Testis (tissue), 3 donors: Measurements from ENCODE around the gene GNAI2. TPM values are rescaled to one million over a fixed set of nuclear protein-coding genes. Genes with fewer than 3 reads are reported as not detected.

Experiments used
- DNase-seq: peaks from one replicate; pipeline ENCODE4 v3.0.0-alpha.2; 2019
- H3K27ac ChIP-seq, 2 donors: fragments of 200-600 bp; sonication (generic); one replicate each; pipeline ENCODE4 v1.5.1; 2019
- H3K27me3 ChIP-seq: fragments of 200-600 bp; sonication (generic); one replicate; pipeline ENCODE4 v1.5.1; 2019
- H3K36me3 ChIP-seq: fragments of 200-600 bp; sonication (generic); one replicate; pipeline ENCODE4 v1.5.1; 2017; ENCODE audit warnings: low read depth; ENCODE audit errors: missing control alignments
- H3K4me1 ChIP-seq: fragments of 200-600 bp; sonication (generic); one replicate; pipeline ENCODE4 v1.5.1; 2019
- H3K4me3 ChIP-seq, 2 donors: fragments of 200-600 bp; sonication (generic); one replicate each; pipeline ENCODE4 v1.5.1; 2017 to 2019
- H3K9me3 ChIP-seq: fragments of 200-600 bp; sonication (generic); one replicate; pipeline ENCODE4 v1.5.1; 2017
- CTCF ChIP-seq, 3 experiments: fragments of 450-650 bp in 2 of 3; fragments of 200-600 bp in 1 of 3; sonication (generic) in 1 of 3; IDR thresholded peaks; one replicate each; pipeline ENCODE4 v1.5.1; 2016 to 2019; ENCODE audit warnings: antibody characterized with exemption in 3 of 3, mild to moderate bottlenecking in 2 of 3, moderate library complexity in 1 of 3
- POLR2A ChIP-seq: fragments of 450-650 bp; IDR thresholded peaks from one replicate; pipeline ENCODE4 v1.6.1; 2017; ENCODE audit warnings: antibody characterized with exemption, mild to moderate bottlenecking, moderate library complexity
- WGBS, 2 donors: methylation state at CpG; one replicate each; pipeline ENCODE4 v1.1.5; 2018; 5-methylcytosine and 5-hydroxymethylcytosine counted together
- intact Hi-C: fragments of 100-400 bp; cut with DNase I; formaldehyde crosslinking; loops from one replicate; pipeline ENCODE4 v1.15.1; 2023; ENCODE audit warnings: low total_unique reads
- polyA plus RNA-seq: library from polyadenylated mRNA; stranded (reverse); fragments of 350-450 nt; fragmentation: Illumina TruSeq; extraction: RNeasy Lipid Tissue Mini Kit (QIAGEN cat#74804); gene quantifications from one replicate; pipeline ENCODE4 v1.2.3, GENCODE V29; 2014; ENCODE audit warnings: low read depth, low replicate concordance; ENCODE audit not compliant: insufficient read depth
- total RNA-seq, 2 donors: library from RNA; depleted of rRNA; stranded (reverse); fragments of >200 nt; gene quantifications; one replicate each; pipeline ENCODE4 v1.2.3, GENCODE V29; 2016

GNAI2 gene
- total and polyA plus RNA-seq, 3 donors from 2014 or later, result 238 to 343 (median 239) TPM

DNA sequence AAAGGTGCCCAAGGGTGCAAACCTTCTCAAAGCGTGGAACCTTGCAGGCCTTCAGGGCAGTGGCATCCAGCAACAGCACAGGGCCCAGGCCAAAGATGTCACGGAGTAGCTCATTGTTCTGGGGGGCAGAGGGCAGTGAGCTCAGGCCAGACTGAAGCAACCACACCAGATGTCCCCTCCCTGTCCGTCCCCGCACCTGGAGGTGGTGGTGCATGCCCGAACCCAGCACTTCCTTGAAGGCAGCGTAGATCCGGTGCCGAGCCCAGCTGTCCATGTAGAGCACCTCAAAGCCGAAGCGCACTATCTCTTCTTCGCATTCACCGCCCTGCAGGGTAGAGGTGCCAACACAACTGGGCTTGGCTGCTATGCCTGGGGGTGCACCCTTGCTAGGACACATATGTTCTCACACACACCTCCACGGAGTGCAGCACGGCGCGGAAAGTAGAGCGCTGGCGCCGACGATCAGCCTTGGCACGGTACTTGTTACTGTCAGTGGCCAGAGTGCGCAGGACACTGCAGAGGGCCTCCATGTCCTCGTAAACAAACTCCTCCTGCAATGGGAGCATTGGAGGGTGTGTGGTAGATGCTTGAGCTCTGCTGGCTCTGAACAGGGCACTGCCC, 52.5 kb downstream of the GNAI2 start:
- Histone ChIP-seq H3K9me3 (no peaks in the 10 kb centered on the region), H3K4me3 (no peak overlapping the region), H3K27me3 (no peaks in the 10 kb centered on the region), H3K4me1 (peaks cover 20% of the 10 kb centered on the region), H3K27ac (no peak overlapping the region), H3K36me3 (no peaks in the 10 kb centered on the region)
- no peak for DNase-seq
- TF ChIP-seq POLR2A, result no peak
- no peak for TF ChIP-seq CTCF (IDR thresholded peaks at IDR 0.05)
- 91 to 96% methylated on average over 9 to 23 of the region's 23 CpGs for WGBS, 2 donors
- intact Hi-C loops, result no loop called here

GRCh38 chr3:50289130-50289529, 53.1 kb downstream of the GNAI2 start:
- 97 to 100% methylated on average over 3 to 6 of the region's 6 CpGs for WGBS, 2 donors
- Histone ChIP-seq H3K9me3 (no peaks in the 10 kb centered on the region), H3K4me3 (no peak overlapping the region), H3K36me3 (no peaks in the 10 kb centered on the region), H3K4me1 (peaks cover 20% of the 10 kb centered on the region), H3K27me3 (no peaks in the 10 kb centered on the region), H3K27ac (no peak overlapping the region)
- intact Hi-C loops, result no loop called here
- no peak for TF ChIP-seq POLR2A
- no peak for TF ChIP-seq CTCF (IDR thresholded peaks at IDR 0.05)
- no peak for DNase-seq

DNA sequence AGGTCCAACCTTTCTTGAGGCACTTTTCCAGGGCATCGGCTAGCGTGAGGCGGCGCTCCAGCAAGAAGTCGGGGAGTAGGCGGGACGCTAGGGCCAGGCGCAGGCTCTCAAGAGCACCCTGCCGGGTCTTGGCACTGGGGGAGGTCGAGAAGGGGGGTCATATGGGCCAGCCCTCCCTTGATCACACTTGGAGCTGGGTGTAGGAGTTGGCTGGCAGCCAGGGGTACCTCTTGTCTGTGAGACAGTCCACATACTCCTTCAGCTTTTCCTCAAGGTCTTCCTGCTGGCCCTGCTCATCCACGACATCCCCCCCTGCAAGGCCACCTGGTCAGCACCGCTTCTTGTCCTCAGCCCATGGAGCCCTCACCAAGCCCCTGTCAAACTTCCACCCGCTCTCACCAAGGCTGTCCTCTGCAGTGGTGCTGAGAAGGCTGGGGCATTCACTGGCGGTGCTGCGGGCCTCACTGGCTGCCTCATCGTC, 54.2 kb downstream of the GNAI2 start:
- WGBS, 2 donors, result 63 to 92% methylated on average over 13 to 15 of the region's 16 CpGs
- DNase-seq, result no peak
- no peaks in the 10 kb centered on the region for H3K36me3 ChIP-seq

DNA sequence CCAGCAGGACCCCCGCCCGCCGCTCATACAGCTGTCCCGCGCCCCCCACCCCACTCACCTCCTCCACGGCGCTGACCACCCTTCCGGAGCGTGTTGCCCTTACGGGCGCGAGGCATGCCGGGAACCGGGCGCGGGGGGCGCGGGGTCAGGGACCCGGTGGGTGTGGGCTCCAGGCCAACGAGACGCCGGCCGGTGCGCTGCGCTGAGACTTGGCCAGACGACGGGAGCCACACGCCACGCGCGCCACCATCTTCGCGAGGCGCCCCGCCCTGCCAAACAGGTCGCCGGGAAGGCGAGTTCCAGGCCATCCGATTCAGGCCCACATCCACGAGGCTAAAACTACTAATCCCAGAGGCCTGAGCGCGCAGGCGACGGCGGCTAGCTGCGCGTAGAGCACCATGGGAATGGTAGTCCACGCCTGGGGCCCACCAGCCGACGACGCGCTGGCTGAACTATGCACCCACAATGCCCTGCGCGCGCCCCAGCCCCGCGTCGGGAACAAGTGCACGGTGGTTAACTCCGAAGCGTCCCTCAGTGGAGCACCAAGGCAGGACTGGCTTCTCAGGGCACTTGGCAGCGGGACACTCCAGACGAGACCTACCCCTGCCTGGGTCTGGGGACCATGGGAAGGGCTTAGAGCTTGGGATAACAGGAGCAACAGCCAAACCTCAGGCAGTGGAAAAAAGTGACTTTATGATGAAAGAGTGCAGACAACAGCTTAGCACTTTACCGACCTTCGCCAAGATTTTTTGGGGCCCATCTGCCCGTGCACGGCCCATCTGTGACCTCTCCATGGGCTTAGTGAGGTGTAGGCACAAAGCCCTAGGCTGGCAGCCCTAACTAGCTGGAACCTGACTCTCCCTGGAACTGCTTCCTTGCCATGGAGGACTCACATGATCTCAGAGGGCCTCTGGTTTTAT, 56.4 kb downstream of the GNAI2 start, which contains the start of gene IFRD2:
IFRD2 (minus strand) TSS at position 271 of the 920 bp plus-strand sequence; CDS start at position 116, 155 bp downstream.
- no peak for TF ChIP-seq POLR2A
- TF ChIP-seq CTCF (IDR thresholded peaks at IDR 0.05), result no peak
- Histone ChIP-seq H3K27me3 (no peaks in the 10 kb centered on the region), H3K9me3 (no peaks in the 10 kb centered on the region), H3K4me3 (peak within 1 kb of the TSS; percentile 77 to 91), H3K27ac (peak within 1 kb of the TSS; percentile 47 to 80), H3K4me1 (peaks cover 20% of the 10 kb centered on the region), H3K36me3 (no peaks in the 10 kb centered on the region)
- DNase-seq, result peak; percentile 99
- intact Hi-C loops, result no loop called here
- 1 to 6% methylated on average over 9 to 49 of the region's 67 CpGs for WGBS, 2 donors

More for the DNA sequence above, 54.2 kb downstream of the GNAI2 start:
- intact Hi-C loops, result no loop called here
- Histone ChIP-seq H3K4me3 (no peak overlapping the region), H3K27ac (no peak overlapping the region), H3K4me1 (peaks cover 20% of the 10 kb centered on the region), H3K9me3 (no peaks in the 10 kb centered on the region), H3K27me3 (no peaks in the 10 kb centered on the region)
- TF ChIP-seq CTCF (IDR thresholded peaks at IDR 0.05), result no peak
- TF ChIP-seq POLR2A, result no peak
